GM18858 (cell line): ENCODE results near the gene PIMREG.

Experiments used
- ATAC-seq: cut with Tn5 transposase; IDR thresholded peaks from one replicate; pipeline ENCODE4 v1.9.1; 2021; ENCODE audit not compliant: unreplicated experiment

The PIMREG gene

GRCh38 chr17:6461246-6461645, 17.0 kb downstream of the PIMREG start:
- ATAC-seq = no peak

- ATAC-seq = no peak
Observed at GRCh38 chr17:6461792-6462524, 17.7 kb downstream of the PIMREG start.

- ATAC-seq = no peak
Observed at GRCh38 chr17:6462692-6463091, 18.4 kb downstream of the PIMREG start.

- no peak for ATAC-seq
Observed at GRCh38 chr17:6463616-6464445, 19.6 kb downstream of the PIMREG start.

GRCh38 chr17:6464446-6465041, 20.3 kb downstream of the PIMREG start:
- no peak for ATAC-seq

GRCh38 chr17:6465206-6466003, 21.1 kb downstream of the PIMREG start:
- no peak for ATAC-seq

GRCh38 chr17:6467567-6467966, 23.3 kb downstream of the PIMREG start:
- no peak for ATAC-seq

- no peak for ATAC-seq
Observed at GRCh38 chr17:6468051-6468790, 24.0 kb downstream of the PIMREG start.

GRCh38 chr17:6470146-6470718, 26.0 kb downstream of the PIMREG start:
- ATAC-seq = no peak

GRCh38 chr17:6470751-6471521, 26.7 kb downstream of the PIMREG start:
- ATAC-seq = no peak

GRCh38 chr17:6471531-6472465, 27.5 kb downstream of the PIMREG start:
- ATAC-seq = no peak

- no peak for ATAC-seq
Observed at GRCh38 chr17:6472517-6472916, 28.3 kb downstream of the PIMREG start.

- ATAC-seq = no peak
Observed at GRCh38 chr17:6473128-6473767, 29.0 kb downstream of the PIMREG start.

- no peak for ATAC-seq
Observed at GRCh38 chr17:6474376-6474775, 30.1 kb downstream of the PIMREG start.

GRCh38 chr17:6474906-6475305, 30.7 kb downstream of the PIMREG start:
- ATAC-seq = no peak

- no peak for ATAC-seq
Observed at GRCh38 chr17:6475411-6475810, 31.2 kb downstream of the PIMREG start.

GRCh38 chr17:6476076-6476809, 32.0 kb downstream of the PIMREG start:
- ATAC-seq = no peak
